GM18909 (cell line): Measurements from ENCODE around the gene BCL11B.

Source experiments
- ATAC-seq: cut with Tn5 transposase; IDR thresholded peaks from one replicate; pipeline ENCODE4 v1.9.1; 2021; ENCODE audit warnings: mild to moderate bottlenecking; ENCODE audit not compliant: unreplicated experiment, poor library complexity

The BCL11B gene

DNA sequence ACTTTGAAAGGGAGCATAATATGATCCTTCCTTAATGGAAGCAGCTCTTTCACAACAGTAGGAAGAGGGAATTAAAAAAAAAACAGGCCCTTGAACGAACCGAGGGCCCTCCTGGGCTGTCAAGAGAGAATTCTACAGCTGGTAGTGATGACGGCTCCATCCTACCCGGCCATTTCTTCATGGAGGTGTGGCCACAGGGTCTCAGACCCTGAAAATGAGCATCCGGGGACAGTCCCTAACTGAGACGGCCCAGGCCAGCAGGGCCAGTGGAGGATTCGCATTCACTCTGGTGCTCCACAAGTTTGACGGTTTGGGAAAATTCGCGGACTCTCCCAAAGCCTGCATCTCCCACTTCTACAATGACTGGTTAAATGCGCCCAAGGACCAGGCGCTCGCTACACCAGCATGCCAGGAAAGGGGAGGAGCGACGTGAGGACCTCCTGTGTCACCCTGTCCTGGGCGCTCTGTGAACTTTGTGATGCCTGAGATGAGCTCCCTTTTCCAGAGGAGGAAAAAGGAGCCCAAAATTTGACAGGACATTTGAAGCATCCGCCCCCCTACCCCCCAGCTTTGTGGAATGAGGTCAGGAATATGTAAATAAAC, 66.8 kb downstream of the BCL11B start:
- ATAC-seq, result no peak

DNA sequence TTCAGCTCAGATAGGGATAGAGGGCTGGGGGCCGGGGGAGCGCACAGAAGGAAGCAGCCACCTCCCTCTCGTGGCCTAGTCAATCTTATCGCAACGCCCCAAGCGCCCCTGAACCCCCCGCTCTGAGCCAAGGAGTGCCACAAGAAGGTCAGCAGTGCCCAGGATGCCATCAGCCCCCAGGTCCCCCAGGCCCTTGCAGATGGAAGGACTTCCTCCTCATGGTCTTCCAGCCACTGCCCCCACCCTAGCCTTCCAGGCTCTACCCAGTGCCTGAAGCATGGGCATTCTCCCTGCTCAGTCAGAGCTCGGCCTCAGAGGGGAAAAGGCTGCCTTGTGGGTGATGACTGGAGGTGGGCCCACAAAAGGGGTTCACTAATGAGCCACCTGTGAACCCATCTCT, 68.2 kb downstream of the BCL11B start:
- ATAC-seq, result no peak

DNA sequence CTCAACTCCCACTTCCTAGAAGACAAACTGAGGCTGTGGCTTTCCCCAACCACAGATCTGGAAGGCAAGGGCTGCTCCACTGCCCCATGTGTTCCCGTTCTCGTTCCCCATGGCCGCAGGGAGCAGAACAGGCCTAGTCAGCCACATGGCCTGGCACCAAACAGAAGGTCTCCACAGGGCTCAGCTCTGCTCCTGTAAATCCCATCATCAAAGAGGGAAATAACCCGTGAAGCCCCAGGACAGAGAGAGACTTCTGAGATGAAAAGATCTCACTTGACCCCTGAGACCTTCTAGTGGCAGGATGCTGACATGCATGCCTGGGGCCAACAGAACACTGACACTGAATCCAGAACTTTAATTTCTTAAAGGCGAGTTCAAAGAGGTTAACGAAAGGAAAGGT, 68.9 kb downstream of the BCL11B start:
- no peak for ATAC-seq

DNA sequence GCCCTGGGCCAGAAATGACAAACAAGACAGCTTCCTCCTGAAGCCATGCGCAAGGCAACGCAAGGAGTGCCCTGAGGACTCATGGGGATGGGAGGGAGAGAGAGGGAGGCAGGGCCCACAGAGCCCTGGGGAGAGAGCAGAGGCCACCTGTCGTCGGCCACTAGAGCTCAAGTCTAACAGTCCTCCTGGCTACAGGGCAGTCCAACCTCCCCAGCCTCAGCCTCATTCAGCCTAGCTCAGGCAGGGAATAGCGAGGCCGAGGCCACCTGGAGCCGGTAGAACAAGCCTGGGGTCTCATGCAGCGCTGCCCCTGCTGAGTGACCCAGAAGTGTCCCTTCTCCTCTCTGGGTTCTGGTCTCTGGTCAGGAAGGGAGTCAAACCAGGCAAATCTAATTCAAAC, 69.5 kb downstream of the BCL11B start:
- no peak for ATAC-seq

DNA sequence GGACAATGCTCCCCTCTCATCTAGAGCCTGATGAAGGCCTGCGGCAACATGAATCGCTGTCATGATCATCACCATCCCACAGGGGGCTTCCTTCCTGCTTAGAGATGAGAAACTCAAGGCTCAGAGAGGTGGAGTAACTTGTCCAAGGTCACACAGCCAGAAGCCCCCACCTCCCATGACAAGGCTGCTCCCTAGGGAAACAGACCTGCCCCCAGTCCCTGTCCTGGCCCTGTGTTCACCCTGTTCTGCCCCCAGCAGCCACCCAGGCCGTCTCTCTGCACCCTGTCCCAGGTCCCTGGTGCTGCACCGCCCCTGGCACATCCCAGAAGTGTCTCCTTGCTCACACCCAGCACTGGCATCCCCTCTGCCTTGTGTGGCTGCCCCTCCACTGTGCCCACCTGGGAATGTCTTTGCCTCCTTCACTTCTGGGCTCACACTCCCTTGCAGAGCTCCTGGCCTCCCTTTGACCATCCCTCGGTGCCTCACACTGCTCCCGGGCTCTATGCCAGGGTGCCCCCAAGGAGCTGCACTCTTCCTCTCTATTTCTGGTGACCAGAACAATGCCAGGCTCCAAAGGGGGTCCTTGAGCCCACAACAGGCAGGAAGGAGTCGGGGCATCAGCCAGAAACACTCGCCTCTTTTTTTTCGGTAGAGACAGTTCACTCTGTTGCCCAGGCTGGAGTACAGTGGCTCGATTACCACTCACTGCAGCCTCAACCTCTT, 70.5 kb downstream of the BCL11B start:
- ATAC-seq, result no peak

DNA sequence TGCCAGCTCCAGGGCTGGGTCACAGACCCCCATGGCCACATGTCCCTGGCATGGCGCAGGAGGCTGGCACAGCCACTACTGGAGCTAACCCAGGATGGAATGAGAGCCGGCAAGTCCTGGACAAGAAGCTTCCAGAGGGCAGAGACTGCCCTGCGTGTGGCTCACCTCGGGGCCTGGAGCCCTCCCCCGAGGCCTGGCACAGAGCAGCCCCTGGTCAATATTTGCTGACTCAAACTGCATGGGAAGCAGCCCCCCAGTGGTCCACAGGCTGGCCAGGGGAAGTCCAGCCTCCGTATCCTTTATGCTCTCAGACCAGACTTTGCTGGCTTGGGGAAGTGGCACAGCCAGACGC, 71.4 kb downstream of the BCL11B start:
- no peak for ATAC-seq

DNA sequence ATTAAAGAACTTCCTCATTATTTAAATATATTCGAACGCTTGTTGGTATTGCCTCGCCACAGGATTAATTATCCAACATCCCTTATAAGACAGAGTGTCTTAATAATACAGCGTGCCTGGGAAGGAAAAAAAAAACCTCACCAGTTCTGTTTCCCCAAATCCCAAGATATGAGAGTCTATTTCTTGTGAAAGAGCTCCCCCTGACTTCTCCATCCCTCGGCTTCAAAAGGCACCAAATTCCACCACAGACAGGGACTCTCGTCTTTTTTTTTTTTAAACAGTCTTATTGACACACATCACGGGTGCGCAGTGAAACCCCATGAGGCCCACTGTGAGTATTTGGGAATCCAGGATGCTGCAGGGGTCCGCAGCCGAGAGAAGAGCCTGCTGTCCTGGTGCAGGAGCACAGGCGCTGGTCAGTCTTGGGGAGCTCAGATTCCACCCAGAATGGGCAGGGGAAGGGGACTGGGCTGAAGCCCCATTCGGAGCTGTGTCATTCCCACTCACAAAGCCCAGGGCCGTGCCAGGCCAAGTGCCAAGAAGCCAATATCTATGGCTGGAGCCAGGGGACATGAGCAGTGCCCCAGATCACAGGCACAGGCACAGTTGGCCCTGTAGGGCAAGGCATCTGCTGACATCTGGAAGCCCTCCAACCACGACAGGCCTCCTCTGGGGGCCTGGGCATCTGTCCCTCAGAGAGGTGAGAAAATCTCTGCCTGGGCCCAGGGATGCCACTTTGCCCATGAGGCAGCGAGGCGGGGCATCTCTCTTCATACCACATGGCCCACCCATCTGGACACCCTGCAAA, 71.9 kb downstream of the BCL11B start:
- ATAC-seq, result no peak

DNA sequence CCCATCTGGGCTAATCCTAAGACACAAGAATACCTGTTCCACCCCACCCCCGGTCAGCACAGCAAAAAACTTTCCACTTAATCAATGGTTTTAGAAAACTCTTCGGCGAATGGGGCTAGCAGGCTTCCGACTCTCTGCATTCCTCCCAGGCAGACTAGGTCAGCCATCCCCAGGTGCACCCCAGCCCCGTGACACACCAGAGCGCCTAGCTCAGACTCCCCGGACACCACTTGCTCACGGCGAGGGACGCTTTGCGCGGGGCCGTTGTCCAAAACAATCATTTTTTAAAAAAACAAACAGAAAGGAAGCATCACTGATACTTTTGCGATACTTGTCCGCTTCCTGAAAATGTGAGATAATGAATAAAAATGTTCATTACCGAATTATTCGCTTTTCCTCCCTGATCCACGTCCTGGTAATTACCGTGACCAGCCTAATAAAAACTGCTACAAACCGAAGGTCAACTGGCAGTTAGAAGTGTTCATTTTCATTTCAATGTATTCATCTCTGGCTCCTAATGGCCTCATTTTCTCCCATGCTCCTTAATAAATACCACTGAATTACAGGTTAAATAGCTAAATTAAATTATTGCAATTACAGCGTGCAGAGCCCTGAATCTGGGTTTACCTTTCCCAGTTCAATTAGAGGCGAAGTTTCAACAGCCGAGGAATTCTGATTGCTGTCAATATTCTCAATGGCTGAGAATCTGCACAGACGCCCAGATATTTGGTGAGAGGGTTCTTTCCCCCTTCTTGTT, 73.1 kb downstream of the BCL11B start:
- no peak for ATAC-seq

DNA sequence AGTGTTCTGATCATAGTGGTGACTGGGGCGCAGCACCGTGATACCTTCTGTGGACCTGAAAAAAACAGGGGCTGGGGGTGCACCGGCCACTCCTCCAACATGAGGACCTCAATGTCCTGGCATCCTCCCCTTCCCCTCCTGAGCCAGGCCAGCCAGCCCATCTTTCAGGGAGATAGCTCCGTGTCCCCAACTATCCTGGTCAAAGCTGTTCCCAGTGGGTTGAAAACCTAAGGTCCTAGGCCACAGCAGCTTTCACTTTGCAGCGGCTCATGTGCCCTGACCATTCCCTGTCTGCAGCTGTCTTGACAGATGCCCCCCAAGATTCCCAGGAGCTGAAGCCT, 75.7 kb downstream of the BCL11B start:
- no peak for ATAC-seq

DNA sequence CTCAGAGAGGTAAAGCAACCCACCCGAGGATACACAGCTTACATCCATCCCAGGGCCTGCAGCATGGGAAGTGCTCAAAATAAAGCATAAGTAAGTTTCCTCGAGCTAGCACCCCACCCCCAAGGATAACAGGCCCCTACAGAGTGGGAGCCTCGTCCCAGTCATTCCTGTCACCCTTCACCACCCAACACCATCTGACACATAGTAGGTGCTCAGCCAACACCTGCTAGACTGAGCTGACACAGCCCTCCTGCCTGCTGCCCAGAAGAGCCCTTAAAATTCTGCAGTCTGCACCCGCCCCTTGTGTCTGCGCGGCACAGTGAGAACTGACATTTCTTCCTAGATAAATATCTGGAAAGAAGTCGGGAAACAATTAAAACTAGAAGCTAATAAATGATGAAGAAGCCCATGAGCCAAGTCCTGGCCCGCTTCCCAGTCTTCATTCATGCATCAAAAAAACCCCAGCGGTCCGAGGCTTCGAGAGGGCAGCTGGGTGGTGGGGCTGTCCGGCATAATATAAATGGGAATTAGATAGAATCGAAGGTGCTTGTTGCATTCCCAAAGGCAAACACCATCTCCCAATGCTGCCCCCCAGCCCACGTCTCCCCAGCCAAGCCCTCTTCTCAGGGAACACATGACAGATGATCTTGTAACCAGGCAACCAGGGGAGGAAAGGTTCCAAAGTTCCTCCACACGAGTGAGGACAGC, 76.2 kb downstream of the BCL11B start:
- no peak for ATAC-seq

DNA sequence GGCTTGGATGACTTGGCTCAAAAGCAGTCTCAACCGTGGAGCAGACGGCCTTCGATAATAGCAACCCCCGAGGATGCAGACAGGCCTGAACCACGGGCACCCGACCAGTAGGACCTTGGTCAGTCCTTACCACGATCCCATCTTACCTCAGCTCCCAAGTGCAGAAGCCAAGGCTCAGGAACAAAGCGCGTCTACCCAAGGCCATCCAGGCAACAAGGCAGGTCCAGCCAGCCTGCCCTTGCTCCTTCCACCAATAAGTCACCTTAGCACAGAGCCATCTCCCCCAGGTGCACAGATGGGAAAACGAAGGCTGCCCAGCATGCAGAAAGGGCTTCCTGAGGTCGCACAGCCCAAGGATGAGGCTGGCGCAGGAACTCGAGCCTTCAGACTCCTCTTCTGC, 77.3 kb downstream of the BCL11B start:
- ATAC-seq, result no peak

DNA sequence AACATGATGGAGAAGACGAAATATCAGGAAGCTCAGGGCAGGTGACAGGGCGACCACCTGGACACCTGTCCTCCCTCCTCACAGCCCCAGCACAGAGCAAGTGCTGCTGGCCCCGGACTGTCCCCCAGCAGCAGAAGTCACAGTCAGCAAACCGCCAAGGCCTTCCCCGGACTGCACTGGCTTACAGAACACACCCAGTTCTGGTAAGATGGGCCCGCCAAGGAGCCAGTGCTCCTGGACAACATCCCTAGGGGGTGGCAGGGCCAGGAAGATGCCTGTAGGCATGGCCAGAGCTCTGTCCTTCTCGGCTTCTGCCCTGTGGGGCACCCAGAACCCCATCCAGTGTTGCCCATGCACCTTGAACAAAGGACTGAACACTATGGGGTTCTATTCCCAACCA, 77.9 kb downstream of the BCL11B start:
- ATAC-seq, result no peak

DNA sequence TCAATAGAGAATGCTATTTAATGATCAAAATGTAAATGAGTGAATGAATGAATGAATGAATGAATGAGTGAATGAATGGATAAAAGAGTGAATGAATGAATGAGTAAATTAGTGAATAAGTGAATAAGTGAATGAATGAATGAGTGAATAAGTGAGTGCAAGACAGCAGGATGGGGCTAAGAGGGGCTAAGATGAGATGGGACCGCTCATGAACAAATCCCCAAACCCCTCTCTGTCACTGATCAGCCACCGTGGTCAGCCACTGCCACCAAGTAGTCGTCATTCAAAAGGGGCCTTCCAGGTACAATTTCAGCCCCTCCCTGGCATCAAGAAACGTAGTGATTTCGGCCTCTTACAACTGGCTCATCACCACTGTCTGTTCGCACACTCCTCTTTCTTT, 79.2 kb downstream of the BCL11B start:
- ATAC-seq, result no peak

DNA sequence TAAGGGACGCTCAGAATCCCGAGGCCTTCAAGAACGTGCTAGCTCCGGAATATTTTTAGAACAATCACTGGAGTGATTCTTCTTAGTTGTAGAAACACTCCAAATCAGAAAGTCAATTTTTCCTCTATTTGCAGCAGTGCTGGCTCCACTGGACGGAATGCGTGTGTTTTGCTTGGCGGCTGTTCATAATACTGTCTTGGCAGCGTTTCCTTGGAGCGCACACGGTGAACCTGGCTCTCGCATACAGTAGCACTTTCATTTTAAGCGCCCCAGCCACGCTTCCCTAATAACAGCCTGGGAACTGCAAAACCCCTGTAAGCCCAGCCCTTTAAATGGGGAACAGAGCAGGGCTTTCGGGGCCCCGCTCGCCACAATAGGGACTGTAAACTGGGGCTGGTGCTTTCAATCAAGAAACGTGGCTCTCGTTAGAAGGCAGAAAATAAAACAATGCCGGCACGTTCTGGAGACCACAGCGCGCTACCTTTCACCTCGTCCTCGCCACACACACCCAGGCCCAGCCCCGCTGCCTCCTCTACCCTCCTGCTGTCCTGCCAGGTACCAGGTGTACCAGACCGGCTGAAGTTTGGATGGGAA, 79.9 kb downstream of the BCL11B start:
- ATAC-seq, result no peak

DNA sequence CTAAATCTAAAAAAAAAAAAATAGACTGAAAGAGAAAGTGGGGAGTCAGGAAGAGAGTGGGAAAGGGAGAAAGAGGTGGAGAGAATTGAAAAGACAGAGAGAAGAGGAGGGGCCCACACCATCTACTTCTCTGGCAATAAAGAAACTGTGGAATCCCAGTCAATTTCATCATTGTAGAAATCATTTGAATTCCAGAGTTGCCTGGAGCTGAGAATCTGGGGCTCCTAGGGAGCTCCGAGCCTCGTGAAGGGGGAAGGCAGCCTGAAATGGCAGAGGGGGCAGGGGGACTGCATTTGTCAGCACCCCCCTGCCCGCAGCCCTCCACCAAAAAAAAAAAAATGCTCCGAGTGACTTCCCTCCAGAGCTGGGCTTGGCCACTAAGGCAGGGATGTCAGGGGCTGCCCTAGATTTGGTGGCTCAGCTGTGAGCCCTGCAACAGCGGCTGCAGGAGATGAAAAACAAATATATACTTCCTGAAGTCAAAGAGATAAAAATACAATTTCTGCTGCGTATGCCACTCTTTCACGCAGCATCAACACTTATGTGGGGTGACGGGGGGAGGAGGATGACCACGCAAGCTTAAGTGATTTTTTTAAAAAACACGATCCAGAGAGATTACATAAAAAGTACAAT, 80.5 kb downstream of the BCL11B start:
- no peak for ATAC-seq

DNA sequence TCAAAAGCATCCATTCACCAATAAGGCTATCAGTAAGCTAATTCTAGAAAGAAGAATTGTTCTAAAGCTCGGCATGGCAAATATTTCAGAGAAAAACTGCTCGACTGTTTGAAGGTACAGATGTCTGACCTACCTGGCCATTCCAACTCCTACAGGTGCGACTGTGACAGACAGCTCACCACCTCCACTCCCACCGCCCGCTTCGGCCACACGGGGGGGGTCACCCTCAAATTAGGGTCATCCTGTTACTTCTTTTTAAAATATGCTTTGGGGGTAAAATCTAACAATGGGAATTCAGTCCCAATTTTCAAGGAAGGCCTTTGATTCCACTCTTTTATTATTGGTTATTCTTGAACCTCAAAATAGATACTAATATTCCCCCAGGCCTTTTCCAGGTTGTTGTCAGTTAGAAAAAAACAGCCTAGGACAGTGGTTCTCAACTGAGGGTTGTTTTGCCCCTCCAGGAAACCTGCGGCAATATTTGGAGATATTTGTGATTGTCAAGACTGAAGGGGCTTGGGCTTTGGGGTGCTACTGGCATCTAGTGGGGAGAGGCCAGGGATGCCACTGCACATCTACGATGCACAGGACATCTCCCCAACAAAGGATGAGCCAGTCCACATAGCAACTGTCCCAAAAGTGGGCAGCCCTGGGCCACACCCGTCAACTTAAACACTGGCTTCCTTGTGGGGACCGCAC, 81.2 kb downstream of the BCL11B start:
- no peak for ATAC-seq

DNA sequence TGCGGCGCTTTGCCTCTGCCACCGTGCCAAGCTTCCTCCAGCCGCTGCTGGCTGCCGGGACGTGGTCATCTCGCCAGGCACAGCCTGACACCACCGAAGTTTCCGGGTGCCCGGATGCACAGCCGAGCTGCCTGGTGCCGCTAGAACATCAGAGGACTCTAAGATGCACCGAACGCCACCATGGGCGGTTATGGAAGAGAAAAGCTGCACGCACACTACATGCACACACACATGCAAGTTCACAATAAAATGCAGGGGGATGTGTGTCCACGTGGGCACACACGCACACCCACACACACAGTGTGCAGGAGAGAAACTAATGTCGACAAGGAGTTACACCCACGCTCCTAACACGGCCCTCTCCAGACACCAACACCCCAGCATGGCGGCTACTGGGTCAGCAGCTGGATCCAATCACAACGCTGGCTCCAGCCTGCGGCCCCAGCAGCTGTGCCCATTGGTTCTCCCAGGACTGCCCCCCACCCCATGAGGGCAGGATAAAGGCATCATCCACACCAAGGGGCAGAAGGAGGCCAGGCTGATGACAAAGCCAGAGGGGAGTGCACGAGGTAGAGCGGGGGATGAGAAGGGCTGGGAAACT, 82.7 kb downstream of the BCL11B start:
- no peak for ATAC-seq

DNA sequence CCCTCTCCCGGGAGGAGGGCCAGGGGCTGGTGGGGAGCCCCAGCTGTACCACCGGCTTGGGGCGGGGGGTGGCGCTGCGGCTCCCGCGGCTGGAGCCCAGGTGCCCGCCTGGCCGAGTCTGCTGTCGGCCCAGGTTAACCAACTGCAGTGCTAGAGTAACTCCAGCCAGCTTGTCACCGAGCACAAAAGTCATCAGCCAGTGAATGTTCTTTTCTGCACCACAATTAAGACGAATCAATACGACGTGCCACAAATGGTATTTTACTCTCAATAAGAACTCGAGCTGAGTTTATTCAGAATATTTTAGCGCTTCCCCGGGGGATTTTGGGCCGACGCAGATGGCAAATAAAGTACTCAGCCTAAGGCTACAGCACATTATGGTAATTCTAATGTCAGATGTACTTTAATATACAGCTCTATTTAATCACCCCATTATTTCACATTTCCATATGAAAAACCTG, 83.2 kb downstream of the BCL11B start:
- no peak for ATAC-seq

DNA sequence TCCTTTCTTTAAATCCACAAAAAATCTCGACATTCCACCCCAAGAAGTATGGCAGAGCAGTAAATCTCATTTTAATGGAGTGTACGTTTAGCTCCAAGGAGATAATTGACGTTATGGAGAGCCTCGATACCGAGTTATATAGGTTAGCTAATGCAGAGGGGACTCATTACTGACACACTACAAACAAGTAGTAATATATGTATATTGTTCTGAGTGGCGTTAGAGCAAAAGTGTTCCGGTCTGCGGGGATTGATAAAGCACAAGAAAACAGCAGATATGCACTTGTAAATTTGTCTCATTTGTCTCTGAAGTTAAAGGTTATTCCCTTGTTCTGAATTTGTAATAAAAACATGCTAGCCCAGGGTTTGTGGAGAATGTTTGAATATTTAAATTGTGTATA, 84.1 kb downstream of the BCL11B start:
- ATAC-seq, result no peak
